Mesenchymal stem cell (in vitro differentiated cells and primary cell): Measurements from ENCODE around the gene OR14K1. TPM values are rescaled to one million over a fixed set of nuclear protein-coding genes. Genes with fewer than 3 reads are reported as not detected.
"Not testable (repeated sequence)": the region's sequence is repeated elsewhere in the genome, so short reads cannot be mapped to it uniquely, and the experiment has no call there.

Source experiments
- DNase-seq: peaks from one replicate; pipeline ENCODE4 v3.0.0-alpha.2; 2013
- H2AFZ ChIP-seq: one replicate; pipeline ENCODE4 v1.6.1; 2013; ENCODE audit warnings: low read depth, mild to moderate bottlenecking, control low read depth, inconsistent platforms, low read length, moderate library complexity
- H2AK5ac ChIP-seq: 2 replicates; pipeline ENCODE4 v1.6.1; 2013; ENCODE audit warnings: low read length, moderate library complexity, mild to moderate bottlenecking, inconsistent platforms; ENCODE audit not compliant: severe bottlenecking
- H2BK120ac ChIP-seq: one replicate; pipeline ENCODE4 v1.6.1; 2013; ENCODE audit warnings: low read depth, mild to moderate bottlenecking, inconsistent platforms, low read length, moderate library complexity
- H2BK12ac ChIP-seq, 2 experiments: one replicate each; pipeline ENCODE4 v1.6.1; 2013; ENCODE audit warnings: inconsistent platforms in 2 of 2, low read length in 2 of 2, mild to moderate bottlenecking in 2 of 2, moderate library complexity in 2 of 2, control low read depth in 1 of 2
- H2BK15ac ChIP-seq: one replicate; pipeline ENCODE4 v1.6.1; 2013; ENCODE audit warnings: mild to moderate bottlenecking, low read depth, inconsistent platforms; ENCODE audit not compliant: poor library complexity, severe bottlenecking
- H2BK5ac ChIP-seq: 2 replicates; pipeline ENCODE4 v1.6.1; 2013; ENCODE audit warnings: low read depth, mild to moderate bottlenecking, low read length, control low read depth, inconsistent platforms; ENCODE audit not compliant: poor library complexity, severe bottlenecking
- H3K14ac ChIP-seq, 2 experiments: one replicate each; pipeline ENCODE4 v1.6.1; 2013; ENCODE audit warnings: inconsistent platforms in 2 of 2, low read length in 2 of 2, control low read depth in 1 of 2, mild to moderate bottlenecking in 1 of 2, moderate library complexity in 1 of 2
- H3K18ac ChIP-seq, 2 experiments: one replicate each; pipeline ENCODE4 v1.6.1; 2013; ENCODE audit warnings: inconsistent platforms in 2 of 2, low read length in 2 of 2, control low read depth in 1 of 2, low read depth in 1 of 2, mild to moderate bottlenecking in 1 of 2
- H3K23ac ChIP-seq, 2 experiments: one replicate each; pipeline ENCODE4 v1.6.1; 2013; ENCODE audit warnings: inconsistent platforms in 2 of 2, low read length in 2 of 2, mild to moderate bottlenecking in 2 of 2, moderate library complexity in 2 of 2, control low read depth in 1 of 2
- H3K27ac ChIP-seq: 2 replicates; pipeline ENCODE4 v1.5.1; 2013; ENCODE audit warnings: mild to moderate bottlenecking, moderate library complexity, low read length, control low read depth, inconsistent platforms; ENCODE audit not compliant: poor library complexity, severe bottlenecking
- H3K27me3 ChIP-seq, 2 experiments: 2 replicates each; pipeline versions ENCODE4 v1.6.1 to v1.7.0; 2013; ENCODE audit warnings: low read length in 2 of 2, mild to moderate bottlenecking in 2 of 2, moderate library complexity in 2 of 2, control low read depth in 1 of 2, inconsistent platforms in 1 of 2; ENCODE audit not compliant: control insufficient read depth in 1 of 2, insufficient read depth in 1 of 2
- H3K36me3 ChIP-seq, 2 experiments: 2 replicates each; pipeline versions ENCODE4 v1.6.1 to v1.7.0; 2013; ENCODE audit warnings: low read length in 2 of 2, control low read depth in 1 of 2, inconsistent platforms in 1 of 2, low read depth in 1 of 2, mild to moderate bottlenecking in 1 of 2; ENCODE audit not compliant: insufficient read depth in 2 of 2, control insufficient read depth in 1 of 2
- H3K4ac ChIP-seq, 2 experiments: one replicate each; pipeline ENCODE4 v1.6.1; 2013; ENCODE audit warnings: inconsistent platforms in 2 of 2, low read length in 2 of 2, mild to moderate bottlenecking in 2 of 2, moderate library complexity in 2 of 2, control low read depth in 1 of 2, low read depth in 1 of 2
- H3K4me1 ChIP-seq: 2 replicates; pipeline ENCODE4 v1.6.1; 2013; ENCODE audit warnings: low read depth, low read length, control low read depth; ENCODE audit not compliant: control insufficient read depth, insufficient read depth
- H3K4me2 ChIP-seq: 2 replicates; pipeline ENCODE4 v1.6.1; 2013; ENCODE audit warnings: low read length, mild to moderate bottlenecking, inconsistent platforms; ENCODE audit not compliant: poor library complexity, severe bottlenecking
- H3K4me3 ChIP-seq, 2 experiments: 2 replicates each; pipeline versions ENCODE4 v1.5.1 to v1.7.0; 2013; ENCODE audit warnings: low read length in 2 of 2, mild to moderate bottlenecking in 2 of 2, control low read depth in 1 of 2, low read depth in 1 of 2; ENCODE audit not compliant: insufficient read depth in 1 of 2
- H3K79me1 ChIP-seq: replicated peaks from 2 replicates; pipeline ENCODE4 v1.6.1; 2013; ENCODE audit warnings: mild to moderate bottlenecking, control low read depth, low read length, inconsistent platforms; ENCODE audit not compliant: poor library complexity, severe bottlenecking
- H3K9ac ChIP-seq: 2 replicates; pipeline ENCODE4 v1.7.0; 2013; ENCODE audit warnings: mild to moderate bottlenecking, low read length, moderate library complexity
- H3K9me3 ChIP-seq: 2 replicates; pipeline ENCODE4 v1.7.0; 2013; ENCODE audit warnings: mild to moderate bottlenecking, low read length; ENCODE audit not compliant: control insufficient read depth
- H4K8ac ChIP-seq: one replicate; pipeline ENCODE4 v1.6.1; 2013; ENCODE audit warnings: inconsistent platforms, mild to moderate bottlenecking, low read length, moderate library complexity
- H4K91ac ChIP-seq: one replicate; pipeline ENCODE4 v1.6.1; 2013; ENCODE audit warnings: mild to moderate bottlenecking, low read length, inconsistent platforms
- WGBS: methylation state at CpG from one replicate; pipeline ENCODE4 v1.1.7; 2013; ENCODE audit warnings: mixed read lengths; 5-methylcytosine and 5-hydroxymethylcytosine counted together
- polyA plus RNA-seq, 2 experiments: library from polyadenylated mRNA; stranded (reverse); fragments of 200-250 nt; gene quantifications; one replicate each; pipeline ENCODE4 v1.2.3, GENCODE V29; 2013

The OR14K1 gene, protein sequence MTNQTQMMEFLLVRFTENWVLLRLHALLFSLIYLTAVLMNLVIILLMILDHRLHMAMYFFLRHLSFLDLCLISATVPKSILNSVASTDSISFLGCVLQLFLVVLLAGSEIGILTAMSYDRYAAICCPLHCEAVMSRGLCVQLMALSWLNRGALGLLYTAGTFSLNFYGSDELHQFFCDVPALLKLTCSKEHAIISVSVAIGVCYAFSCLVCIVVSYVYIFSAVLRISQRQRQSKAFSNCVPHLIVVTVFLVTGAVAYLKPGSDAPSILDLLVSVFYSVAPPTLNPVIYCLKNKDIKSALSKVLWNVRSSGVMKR
- polyA plus RNA-seq (2013, experiment 1 of 2): not detected
- polyA plus RNA-seq (2013, experiment 2 of 2): not detected

DNA sequence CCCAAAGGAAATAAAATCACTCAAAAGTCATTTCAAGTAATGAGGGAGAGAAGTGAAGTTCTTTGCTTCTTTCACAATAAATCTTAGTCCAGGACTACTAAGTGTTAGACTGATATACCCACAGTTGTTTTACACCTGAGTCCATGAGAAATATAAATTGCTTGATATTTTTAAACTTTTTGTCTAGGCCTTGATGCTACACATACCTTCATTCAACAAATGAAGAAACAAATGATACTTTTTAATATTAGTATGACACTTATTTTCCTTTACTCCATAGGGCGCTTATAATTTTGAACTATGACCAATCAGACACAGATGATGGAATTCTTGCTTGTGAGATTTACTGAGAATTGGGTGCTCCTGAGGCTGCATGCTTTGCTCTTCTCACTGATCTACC lies at the start of gene OR14K1:
OR14K1 (plus strand) TSS at position 301 of the 400 bp plus-strand sequence; CDS start at position 301, 0 bp downstream.
- DNase-seq: no peak
- H3K79me1 ChIP-seq: no peaks in the 10 kb centered on the region
- no peaks in the 10 kb centered on the region for H3K36me3 ChIP-seq
- peaks cover 51% of the 10 kb centered on the region for H3K9me3 ChIP-seq
- 82% methylated on average over 1 of the region's 1 CpG for WGBS
- H2AFZ ChIP-seq: no peak within 1 kb of the TSS
- H2AK5ac ChIP-seq: peak within 1 kb of the TSS; percentile 59
- no peak within 1 kb of the TSS for H3K4me3 ChIP-seq
- no peak within 1 kb of the TSS for H3K23ac ChIP-seq
- H2BK15ac ChIP-seq: no peak within 1 kb of the TSS
- H3K14ac ChIP-seq: no peak within 1 kb of the TSS
- H3K18ac ChIP-seq: no peak within 1 kb of the TSS
- no peak within 1 kb of the TSS for H4K8ac ChIP-seq
- H3K4ac ChIP-seq: no peak within 1 kb of the TSS
- no peak within 1 kb of the TSS for H4K91ac ChIP-seq
- H2BK5ac ChIP-seq: no peak within 1 kb of the TSS
- H3K4me2 ChIP-seq: no peak within 1 kb of the TSS
- peaks cover 2% of the 10 kb centered on the region for H3K4me1 ChIP-seq
- no peak within 1 kb of the TSS for H3K9ac ChIP-seq
- no peak within 1 kb of the TSS for H2BK120ac ChIP-seq
- H2BK12ac ChIP-seq: no peak within 1 kb of the TSS
- no peak within 1 kb of the TSS for H3K27ac ChIP-seq
- no peaks in the 10 kb centered on the region for H3K27me3 ChIP-seq

GRCh38 chr1:247701338-247701737 lies 37.1 kb upstream of the OR14K1 start:
- Histone ChIP-seq H2BK5ac (no peak overlapping the region), H3K9ac (no peak overlapping the region), H3K4me2 (no peak overlapping the region), H3K14ac (no peak overlapping the region), H3K79me1 (no peaks in the 10 kb centered on the region), H3K27me3 (no peaks in the 10 kb centered on the region), H3K36me3 (no peaks in the 10 kb centered on the region), H2AFZ (no peak overlapping the region), H2BK12ac (no peak overlapping the region), H4K91ac (no peak overlapping the region), H3K23ac (no peak overlapping the region), H4K8ac (no peak overlapping the region), H3K4me3 (no peak overlapping the region), H3K4ac (no peak overlapping the region), H2BK15ac (no peak overlapping the region), H2AK5ac (no peak overlapping the region), H3K27ac (no peak overlapping the region), H3K18ac (no peak overlapping the region), H3K4me1 (no peaks in the 10 kb centered on the region), H3K9me3 (peaks cover 36% of the 10 kb centered on the region), H2BK120ac (no peak overlapping the region)
- WGBS: 100% methylated on average over 1 of the region's 1 CpG
- no peak for DNase-seq

DNA sequence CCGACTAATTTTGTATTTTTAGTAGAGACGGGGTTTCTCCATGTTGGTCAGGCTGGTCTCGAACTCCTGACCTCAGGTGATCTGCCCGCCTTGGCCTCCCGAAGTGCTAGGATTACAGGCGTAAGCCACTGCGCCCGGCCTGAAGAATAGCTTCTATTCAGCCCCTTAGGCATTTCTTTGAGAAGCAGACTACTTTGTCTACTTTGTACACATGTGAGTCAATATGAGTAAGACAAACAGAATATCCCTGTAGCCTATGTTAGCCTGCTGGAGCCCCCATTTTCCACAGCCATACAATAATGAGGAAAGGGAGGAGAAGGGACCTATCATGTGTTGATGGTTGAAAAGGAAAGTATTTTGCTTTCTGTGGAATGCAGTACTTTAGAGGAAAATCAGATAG lies 27.7 kb upstream of the OR14K1 start:
- not testable (repeated sequence) for H3K18ac ChIP-seq, H4K91ac ChIP-seq, H4K8ac ChIP-seq, H3K14ac ChIP-seq, DNase-seq, H2AK5ac ChIP-seq, H3K27ac ChIP-seq, H3K4me1 ChIP-seq, H2BK12ac ChIP-seq, H3K4me3 ChIP-seq, H2BK5ac ChIP-seq, H3K4me2 ChIP-seq, H3K27me3 ChIP-seq, H2AFZ ChIP-seq, H3K36me3 ChIP-seq, H2BK15ac ChIP-seq, H3K9ac ChIP-seq, H3K79me1 ChIP-seq, H3K23ac ChIP-seq, H2BK120ac ChIP-seq, H3K4ac ChIP-seq
- peaks cover 34% of the 10 kb centered on the region for H3K9me3 ChIP-seq
- 78% methylated on average over 5 of the region's 8 CpGs for WGBS

DNA sequence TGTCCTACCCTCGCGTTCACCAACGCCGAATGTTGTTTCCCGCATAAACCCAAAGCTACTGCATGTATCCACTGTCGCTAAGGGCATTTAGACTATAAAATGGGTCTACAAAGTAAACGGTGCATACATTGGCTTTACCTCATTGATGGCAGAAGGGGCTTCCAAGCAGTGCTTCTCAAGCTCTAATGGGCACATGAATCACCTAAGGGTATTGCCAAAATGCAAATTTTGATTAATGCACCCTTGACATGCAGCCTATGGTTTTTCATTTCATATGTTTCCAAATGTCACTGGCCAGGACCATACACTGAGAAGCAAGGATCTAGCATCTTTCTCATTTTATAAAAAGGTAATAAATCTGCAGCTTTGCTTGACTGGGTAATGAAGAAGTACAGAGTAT lies 24.7 kb upstream of the OR14K1 start:
- no peak overlapping the region for H4K91ac ChIP-seq
- 92% methylated on average over 7 of the region's 7 CpGs for WGBS
- no peak overlapping the region for H3K14ac ChIP-seq

More for the DNA sequence above, 24.7 kb upstream of the OR14K1 start:
- Histone ChIP-seq H3K27me3 (no peaks in the 10 kb centered on the region), H3K79me1 (no peaks in the 10 kb centered on the region), H3K9ac (no peak overlapping the region), H3K4me3 (no peak overlapping the region), H2BK12ac (no peak overlapping the region), H2AFZ (no peak overlapping the region), H2AK5ac (no peak overlapping the region), H3K9me3 (peaks cover 46% of the 10 kb centered on the region), H3K27ac (no peak overlapping the region), H2BK15ac (no peak overlapping the region), H3K36me3 (no peaks in the 10 kb centered on the region), H3K23ac (no peak overlapping the region), H4K8ac (no peak overlapping the region), H3K18ac (no peak overlapping the region), H3K4ac (no peak overlapping the region), H2BK120ac (no peak overlapping the region), H3K4me1 (no peaks in the 10 kb centered on the region), H2BK5ac (no peak overlapping the region), H3K4me2 (no peak overlapping the region)
- no peak for DNase-seq
